ENCODE measurements around the gene ASB7.

- TF ChIP-seq CTCF (IDR thresholded peaks at IDR 0.05; ENCODE audit: poor library complexity) (no peak), EZH2 (IDR thresholded peaks at IDR 0.05; ENCODE audit: borderline replicate concordance) (no peak), EZH2phosphoT487 (IDR thresholded peaks at IDR 0.05; ENCODE audit: low read depth, severe bottlenecking, unreplicated experiment) (no peak)
Measured at GRCh38 chr15:100615801-100616200, 13.4 kb downstream of the ASB7 start.

All from hepatocyte (in vitro differentiated cells).